HepG2 (cell line): ENCODE data around the gene CSRNP3. TPM values are rescaled to one million over a fixed set of nuclear protein-coding genes. Genes with fewer than 3 reads are reported as not detected.

ENCODE experiments used
- ATAC-seq: fragments of 200-7000 bp; cut with Tn5 transposase; 3 replicates; pipeline ENCODE4 v1.9.1; 2020; ENCODE audit warnings: mild to moderate bottlenecking, moderate library complexity
- BruUV-seq: library from RNA; stranded (reverse); fragments of 400-500 nt; replicated peaks from 2 replicates; lab custom pipeline; 2021; lab: Mats Ljungman, UMichigan
- CTCF ChIA-PET: fragments of 300-600 bp; formaldehyde crosslinking; extraction: SDS; loops from one replicate; lab custom pipeline; 2021; ENCODE audit warnings: low total read pairs, inconsistent platforms, low intra/inter-chr PET ratio; lab: Yijun Ruan, JAX
- POLR2A ChIA-PET: fragments of 350-600 bp; sonication (Branson Sonifier 250); formaldehyde crosslinking; loops from one replicate; lab custom pipeline; 2020; ENCODE audit warnings: antibody characterized with exemption, inconsistent platforms; lab: Yijun Ruan, JAX
- DNase-seq: peaks from one replicate; pipeline ENCODE4 v3.0.0-alpha.2; 2015; ENCODE audit warnings: low spot score
- FAIRE-seq: peaks from 3 replicates; lab custom pipeline; 2011; peaks lifted over from hg19 to GRCh38; lab: Jason Lieb, UNC
- H2AFZ ChIP-seq: one replicate; pipeline ENCODE4 v1.6.1; 2011; ENCODE audit warnings: low read length, inconsistent platforms
- H3K27ac ChIP-seq: fragments of 300-600 bp; 3 replicates; pipeline ENCODE4 v1.8.0; 2011; ENCODE audit warnings: mixed run types, mild to moderate bottlenecking, mixed read lengths, low read length, inconsistent platforms; ENCODE audit not compliant: insufficient read depth; ENCODE audit errors: extremely low read length
- H3K27me3 ChIP-seq, 2 experiments: fragments of 200-600 bp in 1 of 2; 2 replicates in 1 of 2; 3 replicates in 1 of 2; pipeline versions ENCODE4 v1.6.0 to v1.8.0; 2011; ENCODE audit warnings: low read length in 2 of 2, mild to moderate bottlenecking in 2 of 2, moderate library complexity in 2 of 2, inconsistent platforms in 1 of 2; ENCODE audit not compliant: insufficient read depth in 2 of 2, control insufficient read depth in 1 of 2
- H3K36me3 ChIP-seq, 2 experiments: fragments of 200-600 bp in 1 of 2; replicated peaks in 1 of 2; 2 replicates in 1 of 2; 3 replicates in 1 of 2; pipeline versions ENCODE4 v1.5.1 to v1.8.0; 2011; ENCODE audit warnings: low read length in 2 of 2, inconsistent platforms in 1 of 2; ENCODE audit not compliant: insufficient read depth in 2 of 2, control insufficient read depth in 1 of 2
- H3K4me1 ChIP-seq: 2 replicates; pipeline ENCODE4 v1.5.1; 2012; ENCODE audit warnings: low read length, inconsistent platforms; ENCODE audit not compliant: insufficient read depth
- H3K4me2 ChIP-seq: 2 replicates; pipeline ENCODE4 v1.6.0; 2011; ENCODE audit warnings: low read depth, low read length, inconsistent platforms
- H3K4me3 ChIP-seq, 3 experiments: fragments of 200-600 bp in 1 of 3; sonication (generic), shearing (Covaris generic) in 1 of 3; replicated peaks in 1 of 3; 2 replicates each; pipeline ENCODE4 v1.5.1; 2011 to 2016; ENCODE audit warnings: low read length in 3 of 3, inconsistent platforms in 2 of 3, low read depth in 2 of 3, mild to moderate bottlenecking in 2 of 3, control low read depth in 1 of 3, mixed read lengths in 1 of 3; ENCODE audit not compliant: insufficient read depth in 1 of 3
- H3K79me2 ChIP-seq: one replicate; pipeline ENCODE4 v1.6.1; 2011; ENCODE audit warnings: low read length, inconsistent platforms; ENCODE audit not compliant: insufficient read depth
- H3K9ac ChIP-seq: 2 replicates; pipeline ENCODE4 v1.6.0; 2011; ENCODE audit warnings: mild to moderate bottlenecking, low read depth, low read length, inconsistent platforms; ENCODE audit not compliant: insufficient read depth
- H3K9me3 ChIP-seq: 2 replicates; pipeline ENCODE4 v1.5.1; 2012; ENCODE audit warnings: mild to moderate bottlenecking, low read length
- H4K20me1 ChIP-seq: 2 replicates; pipeline ENCODE4 v1.6.0; 2011; ENCODE audit warnings: inconsistent platforms, mild to moderate bottlenecking, low read length, moderate library complexity; ENCODE audit not compliant: insufficient read depth
- ATF5 ChIP-seq: sonication (generic); formaldehyde crosslinking; IDR thresholded peaks from 2 replicates; pipeline ENCODE4 v1.4.0; 2020; ENCODE audit warnings: mild to moderate bottlenecking, low read depth, missing genetic modification reagents
- CBFB ChIP-seq: sonication (generic); formaldehyde crosslinking; IDR thresholded peaks from 2 replicates; pipeline ENCODE4 v1.4.0; 2020; ENCODE audit warnings: missing genetic modification reagents
- DNMT3B ChIP-seq: conservative IDR thresholded peaks from 2 replicates; pipeline ENCODE4 v1.6.1; 2016; ENCODE audit warnings: missing biosample characterization, control low read depth
- KLF13 ChIP-seq: sonication (generic); formaldehyde crosslinking; IDR thresholded peaks from 2 replicates; pipeline ENCODE4 v1.4.0; 2020; ENCODE audit warnings: mild to moderate bottlenecking, missing genetic modification reagents
- MIXL1 ChIP-seq: IDR thresholded peaks from 2 replicates; pipeline ENCODE4 v1.6.1; 2016
- MZF1 ChIP-seq: sonication (generic); formaldehyde crosslinking; IDR thresholded peaks from 2 replicates; pipeline ENCODE4 v1.8.1; 2023; ENCODE audit warnings: mild to moderate bottlenecking, missing genetic modification reagents, borderline replicate concordance
- PRDM4 ChIP-seq: sonication (generic); formaldehyde crosslinking; IDR thresholded peaks from 2 replicates; pipeline ENCODE4 v1.9.0; 2021; ENCODE audit warnings: missing genetic modification reagents, borderline replicate concordance
- RAD51 ChIP-seq: fragments of 450-650 bp; IDR thresholded peaks from 2 replicates; pipeline ENCODE4 v1.6.1; 2016; ENCODE audit warnings: borderline replicate concordance
- REXO4 ChIP-seq: sonication (generic); formaldehyde crosslinking; IDR thresholded peaks from 2 replicates; pipeline ENCODE4 v1.8.0; 2022; ENCODE audit warnings: missing genetic modification reagents, mild to moderate bottlenecking, borderline replicate concordance
- SOX6 ChIP-seq, 2 experiments: fragments of 450-650 bp in 1 of 2; sonication (generic) in 1 of 2; formaldehyde crosslinking in 1 of 2; IDR thresholded peaks; 2 replicates each; pipeline versions ENCODE4 v1.4.0 to v1.6.1; 2017 to 2020; ENCODE audit warnings: antibody characterized with exemption in 1 of 2, mild to moderate bottlenecking in 1 of 2, missing genetic modification reagents in 1 of 2
- STAT5B ChIP-seq: sonication (generic); formaldehyde crosslinking; IDR thresholded peaks from 2 replicates; pipeline ENCODE4 v1.4.0; 2020; ENCODE audit warnings: missing genetic modification reagents
- THAP11 ChIP-seq: IDR thresholded peaks from 2 replicates; pipeline ENCODE4 v1.6.1; 2016; ENCODE audit warnings: missing biosample characterization, missing genetic modification reagents
- ZBTB7B ChIP-seq: sonication (generic); formaldehyde crosslinking; IDR thresholded peaks from 2 replicates; pipeline ENCODE4 v1.4.0; 2020; ENCODE audit warnings: missing genetic modification reagents
- ZFX ChIP-seq: sonication (generic); formaldehyde crosslinking; IDR thresholded peaks from 2 replicates; pipeline ENCODE4 v1.4.0; 2020; ENCODE audit warnings: mild to moderate bottlenecking, low read depth, missing genetic modification reagents, moderate library complexity
- ZNF10 ChIP-seq: sonication (generic); formaldehyde crosslinking; IDR thresholded peaks from 2 replicates; pipeline ENCODE4 v1.4.0; 2020; ENCODE audit warnings: mild to moderate bottlenecking, low read depth, missing genetic modification reagents, borderline replicate concordance
- ZNF207 ChIP-seq: fragments of 450-650 bp; IDR thresholded peaks from 2 replicates; pipeline ENCODE4 v1.6.1; 2016; ENCODE audit warnings: antibody characterized with exemption, borderline replicate concordance
- ZNF343 ChIP-seq: sonication (generic); formaldehyde crosslinking; IDR thresholded peaks from 2 replicates; pipeline ENCODE4 v1.4.0; 2020; ENCODE audit warnings: mild to moderate bottlenecking, missing genetic modification reagents
- ZNF615 ChIP-seq: sonication (generic); formaldehyde crosslinking; IDR thresholded peaks from 2 replicates; pipeline ENCODE4 v1.5.0; 2020; ENCODE audit warnings: mild to moderate bottlenecking, missing genetic modification reagents, borderline replicate concordance
- WGBS: methylation state at CpG from one replicate; pipeline ENCODE4 v1.1.6; 2017; ENCODE audit warnings: low lambda C conversion rate; 5-methylcytosine and 5-hydroxymethylcytosine counted together
- in situ Hi-C: cut with HindIII; loops from 2 replicates; pipeline ENCODE4 v1.10.0; 2017; ENCODE audit warnings: low pct_unique_long_range_greater_than_20kb; ENCODE audit not compliant: extremely low pct_ligation_motif_present
- intact Hi-C: fragments of 100-400 bp; cut with micrococcal nuclease; formaldehyde crosslinking; loops from one replicate; pipeline ENCODE4 v1.10.0; 2022; ENCODE audit not compliant: unreplicated experiment
- polyA plus RNA-seq, 8 experiments: library from polyadenylated mRNA; depleted of rRNA in 3 of 8; stranded (reverse) in 7 of 8; unstranded in 1 of 8; fragments of >200 nt; fragmentation: Illumina TruSeq in 4 of 8; extraction: Trizol in 4 of 8; gene quantifications; 2 replicates each; pipeline versions ENCODE4 v1.2.1 to v1.2.3, GENCODE V29; 2011 to 2016; ENCODE audit warnings: low read depth in 4 of 8, missing spikeins in 1 of 8, mixed read lengths in 1 of 8; ENCODE audit not compliant: insufficient read depth in 1 of 8
- total RNA-seq, 5 experiments: library from RNA; depleted of rRNA; stranded (reverse); fragments of >200 nt; fragmentation: Illumina TruSeq; extraction: Trizol; gene quantifications; 2 replicates each; pipeline ENCODE4 v1.2.3, GENCODE V29; 2016; ENCODE audit warnings: low read depth in 1 of 5
- TF ChIP-seq, protein P1 (sequence below): IDR thresholded peaks from 2 replicates; pipeline ENCODE4 v1.6.1; 2018; ENCODE audit warnings: missing genetic modification reagents
- TF ChIP-seq, protein P2 (sequence below): sonication (generic); formaldehyde crosslinking; IDR thresholded peaks from 2 replicates; pipeline ENCODE4 v1.9.0; 2022; ENCODE audit warnings: missing genetic modification reagents, mild to moderate bottlenecking, borderline replicate concordance

CSRNP3 gene
- total and polyA plus RNA-seq, 2 of the 13 experiments (the other 11 are each of a cell fraction or from before 2014, with no cell fraction given): not detected

DNA sequence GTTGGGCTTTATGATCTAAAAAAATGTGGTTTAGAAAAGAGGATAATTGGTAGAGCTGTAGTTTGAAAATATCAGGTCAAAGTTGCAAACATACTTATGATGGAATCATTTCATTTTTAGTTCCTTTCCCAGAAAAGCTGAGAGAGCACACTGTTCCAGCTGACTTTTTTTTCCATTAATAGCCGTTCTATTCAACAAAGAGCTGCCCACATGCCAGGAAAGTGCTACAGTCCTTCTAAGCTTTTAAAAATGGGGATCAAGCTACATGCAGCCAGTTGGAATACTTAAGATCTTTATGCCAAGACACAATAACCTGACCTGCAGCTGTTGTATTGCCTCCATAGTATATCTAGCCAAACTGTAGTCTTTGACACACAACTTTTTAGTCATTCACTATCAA lies 213.0 kb downstream of the CSRNP3 start (continued):
- TF ChIP-seq PRDM4 (CRISPR knock-in tag) (no peak), KLF13 (no peak), MIXL1 (no peak), STAT5B (CRISPR knock-in tag) (no peak), THAP11 (CRISPR knock-in tag) (no peak), ATF5 (no peak), DNMT3B (CRISPR knock-in tag) (no peak), REXO4 (CRISPR knock-in tag) (no peak), MZF1 (CRISPR knock-in tag) (no peak)
- TF ChIP-seq, all 625 proteins: peak for 0

- Histone ChIP-seq H3K4me1 (no peaks in the 10 kb centered on the region), H3K9ac (no peak overlapping the region), H3K27ac (no peak overlapping the region), H3K4me2 (no peak overlapping the region), H4K20me1 (no peaks in the 10 kb centered on the region), H3K36me3 (no peaks in the 10 kb centered on the region), H3K79me2 (no peaks in the 10 kb centered on the region), H3K9me3 (no peaks in the 10 kb centered on the region), H3K27me3 (no peaks in the 10 kb centered on the region), H2AFZ (no peak overlapping the region), H3K4me3 (no peak overlapping the region)
- BruUV-seq: no TSS peak
- POLR2A ChIA-PET: no interaction called here
- intact Hi-C loops: no loop called here
- ATAC-seq (no peak), DNase-seq (no peak), FAIRE-seq (no peak)
- CTCF ChIA-PET: no interaction called here
- in situ Hi-C loops: no loop called here
- WGBS: 15% methylated on average over 2 of the region's 2 CpGs
- TF ChIP-seq ZFX (CRISPR knock-in tag) (no peak), ZNF343 (CRISPR knock-in tag) (no peak), CBFB (no peak), ZNF615 (no peak), ZNF207 (no peak), ZBTB7B (CRISPR knock-in tag) (no peak), SOX6 (IDR thresholded peaks at IDR 0.05) (no peak), SOX6 (CRISPR knock-in tag; IDR thresholded peaks at IDR 0.05) (no peak), RAD51 (no peak), ZNF10 (CRISPR knock-in tag) (no peak)
- TF ChIP-seq, protein P1, sequence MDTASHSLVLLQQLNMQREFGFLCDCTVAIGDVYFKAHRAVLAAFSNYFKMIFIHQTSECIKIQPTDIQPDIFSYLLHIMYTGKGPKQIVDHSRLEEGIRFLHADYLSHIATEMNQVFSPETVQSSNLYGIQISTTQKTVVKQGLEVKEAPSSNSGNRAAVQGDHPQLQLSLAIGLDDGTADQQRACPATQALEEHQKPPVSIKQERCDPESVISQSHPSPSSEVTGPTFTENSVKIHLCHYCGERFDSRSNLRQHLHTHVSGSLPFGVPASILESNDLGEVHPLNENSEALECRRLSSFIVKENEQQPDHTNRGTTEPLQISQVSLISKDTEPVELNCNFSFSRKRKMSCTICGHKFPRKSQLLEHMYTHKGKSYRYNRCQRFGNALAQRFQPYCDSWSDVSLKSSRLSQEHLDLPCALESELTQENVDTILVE (CRISPR knock-in tag): no peak
- TF ChIP-seq, protein P2, sequence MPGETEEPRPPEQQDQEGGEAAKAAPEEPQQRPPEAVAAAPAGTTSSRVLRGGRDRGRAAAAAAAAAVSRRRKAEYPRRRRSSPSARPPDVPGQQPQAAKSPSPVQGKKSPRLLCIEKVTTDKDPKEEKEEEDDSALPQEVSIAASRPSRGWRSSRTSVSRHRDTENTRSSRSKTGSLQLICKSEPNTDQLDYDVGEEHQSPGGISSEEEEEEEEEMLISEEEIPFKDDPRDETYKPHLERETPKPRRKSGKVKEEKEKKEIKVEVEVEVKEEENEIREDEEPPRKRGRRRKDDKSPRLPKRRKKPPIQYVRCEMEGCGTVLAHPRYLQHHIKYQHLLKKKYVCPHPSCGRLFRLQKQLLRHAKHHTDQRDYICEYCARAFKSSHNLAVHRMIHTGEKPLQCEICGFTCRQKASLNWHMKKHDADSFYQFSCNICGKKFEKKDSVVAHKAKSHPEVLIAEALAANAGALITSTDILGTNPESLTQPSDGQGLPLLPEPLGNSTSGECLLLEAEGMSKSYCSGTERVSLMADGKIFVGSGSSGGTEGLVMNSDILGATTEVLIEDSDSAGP (CRISPR knock-in tag): no peak
Observed at GRCh38 chr2:165686800-165687199, 217.3 kb downstream of the CSRNP3 start.
